ENCODE measurements around the gene NOTUM. TPM values are rescaled to one million over a fixed set of nuclear protein-coding genes. Genes with fewer than 3 reads are reported as not detected.

The NOTUM gene
- total RNA-seq, 4 donors from 2014 or later, result 0.40 TPM; not detected in 3

DNA sequence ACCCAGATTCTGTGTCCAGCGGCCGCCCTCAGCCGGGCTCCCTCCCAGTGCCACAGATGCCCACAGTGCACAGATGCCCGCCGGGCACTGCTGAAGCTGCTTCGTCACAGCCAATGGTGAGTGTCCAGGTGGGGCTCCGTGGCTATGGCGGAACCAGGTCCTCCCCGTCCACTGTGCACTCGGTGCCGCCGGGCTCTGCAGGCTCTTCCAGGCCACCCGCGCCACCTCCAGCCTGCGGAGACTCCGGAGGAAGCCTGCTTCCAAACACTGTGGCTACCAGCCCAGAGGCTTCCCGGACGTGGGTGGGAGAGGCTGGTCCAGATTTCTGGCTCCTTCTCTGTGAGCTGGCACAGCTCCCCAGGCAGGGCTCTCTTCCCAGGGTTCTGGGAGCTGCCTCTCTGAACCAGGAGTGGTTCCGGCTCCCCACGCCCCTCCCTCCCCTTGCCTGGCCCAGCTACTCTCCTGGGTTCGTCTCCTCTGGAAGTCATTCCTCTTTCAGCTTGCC is 21.1 kb downstream of the NOTUM start:
- intact Hi-C loops (cut with DNase I), result no loop called here
- H3K4me3 ChIP-seq (replicated peaks in 1 of 3), result no peak overlapping the region

GRCh38 chr17:81939218-81939617 is 21.8 kb downstream of the NOTUM start:
- H3K4me3 ChIP-seq (replicated peaks in 1 of 3), result no peak overlapping the region
- WGBS, 2 donors, result 85 to 100% methylated on average over 2 to 9 of the region's 15 CpGs
- no peak for TF ChIP-seq POLR2A (IDR thresholded peaks at IDR 0.05)
- no peak for TF ChIP-seq CTCF (IDR thresholded peaks at IDR 0.05)
- no peaks in the 10 kb centered on the region for H3K27me3 ChIP-seq
- H3K4me1 ChIP-seq, result peaks cover 0 to 11% of the 10 kb centered on the region in 2 donors
- H3K27ac ChIP-seq, result no peak overlapping the region
- intact Hi-C loops (cut with DNase I), result no loop called here
- H3K36me3 ChIP-seq, result no peaks in the 10 kb centered on the region
- DNase-seq, result no peak
- H3K9me3 ChIP-seq, result no peaks in the 10 kb centered on the region

More for the DNA sequence above, 21.1 kb downstream of the NOTUM start:
- Histone ChIP-seq H3K27me3 (no peaks in the 10 kb centered on the region), H3K9me3 (no peaks in the 10 kb centered on the region), H3K36me3 (no peaks in the 10 kb centered on the region), H3K27ac (no peak overlapping the region), H3K4me1 (peaks cover 0 to 11% of the 10 kb centered on the region in 2 donors)
- DNase-seq, result peak; percentile 18 to 25
- TF ChIP-seq CTCF (IDR thresholded peaks at IDR 0.05) (no peak), POLR2A (IDR thresholded peaks at IDR 0.05) (no peak)
- 55 to 67% methylated on average over 3 to 21 of the region's 21 CpGs for WGBS, 2 donors

- TF ChIP-seq CTCF (IDR thresholded peaks at IDR 0.05) (no peak), POLR2A (IDR thresholded peaks at IDR 0.05) (no peak)
- no peaks in the 10 kb centered on the region for H3K9me3 ChIP-seq
- no peak overlapping the region for H3K4me3 ChIP-seq (replicated peaks in 1 of 3)
- DNase-seq, result no peak
- peaks cover 0 to 11% of the 10 kb centered on the region in 2 donors for H3K4me1 ChIP-seq
- intact Hi-C loops (cut with DNase I), result no loop called here
- H3K36me3 ChIP-seq, result no peaks in the 10 kb centered on the region
- no peaks in the 10 kb centered on the region for H3K27me3 ChIP-seq
- no peak overlapping the region for H3K27ac ChIP-seq
- 84 to 96% methylated on average over 3 to 5 of the region's 6 CpGs for WGBS, 2 donors
Observed at GRCh38 chr17:81935709-81936084, 25.3 kb downstream of the NOTUM start.

DNA sequence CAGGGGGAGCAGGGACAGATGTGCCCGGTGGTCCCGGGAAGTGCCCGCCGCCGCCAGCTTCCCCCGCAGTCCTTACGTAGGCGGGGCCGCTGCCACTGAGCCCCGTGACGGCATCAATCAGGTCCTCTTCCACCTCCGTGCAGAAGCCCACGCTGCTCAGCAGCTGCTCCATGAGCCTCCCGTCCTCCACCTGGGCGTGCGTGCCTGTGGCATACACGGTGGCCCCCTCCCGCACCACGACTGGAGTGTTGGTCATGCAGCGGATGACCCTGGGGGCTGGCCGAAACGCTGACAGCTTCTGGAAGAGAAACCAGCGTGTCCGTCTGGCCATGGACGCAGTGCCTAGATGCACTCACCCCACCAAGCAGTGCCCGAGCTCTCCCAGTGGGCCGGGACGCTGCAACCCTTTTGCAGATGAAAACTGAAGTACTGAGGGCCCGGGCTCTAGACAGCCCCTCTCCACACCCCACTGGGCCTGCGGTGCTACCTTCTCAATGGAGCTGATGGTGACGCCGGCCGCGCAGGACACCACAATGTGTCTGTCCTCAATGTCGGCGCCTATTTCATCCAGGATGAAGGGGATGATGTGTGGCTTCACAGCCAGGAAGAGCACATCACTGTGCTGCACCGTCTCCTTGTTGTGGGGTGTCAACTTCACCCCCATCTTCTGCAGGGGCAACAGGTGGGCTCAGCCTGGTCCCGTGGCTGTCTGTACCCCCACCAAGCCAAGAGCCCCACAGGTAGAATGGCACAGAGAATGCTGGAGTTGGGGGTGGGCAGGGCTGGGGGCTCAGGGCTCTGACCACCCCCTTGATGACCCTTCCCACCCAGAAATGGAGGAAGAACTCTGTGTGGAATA is 25.9 kb downstream of the NOTUM start:
- H3K9me3 ChIP-seq, result no peaks in the 10 kb centered on the region
- 88 to 92% methylated on average over 11 to 18 of the region's 38 CpGs for WGBS, 2 donors
- no peak overlapping the region for H3K27ac ChIP-seq
- H3K4me3 ChIP-seq (replicated peaks in 1 of 3), result no peak overlapping the region
- no peak for DNase-seq
- H3K27me3 ChIP-seq, result no peaks in the 10 kb centered on the region
- intact Hi-C loops (cut with DNase I), result no loop called here
- no peaks in the 10 kb centered on the region for H3K36me3 ChIP-seq
- no peak for TF ChIP-seq POLR2A (IDR thresholded peaks at IDR 0.05)
- no peak for TF ChIP-seq CTCF (IDR thresholded peaks at IDR 0.05)
- H3K4me1 ChIP-seq, result peaks cover 0 to 11% of the 10 kb centered on the region in 2 donors

DNA sequence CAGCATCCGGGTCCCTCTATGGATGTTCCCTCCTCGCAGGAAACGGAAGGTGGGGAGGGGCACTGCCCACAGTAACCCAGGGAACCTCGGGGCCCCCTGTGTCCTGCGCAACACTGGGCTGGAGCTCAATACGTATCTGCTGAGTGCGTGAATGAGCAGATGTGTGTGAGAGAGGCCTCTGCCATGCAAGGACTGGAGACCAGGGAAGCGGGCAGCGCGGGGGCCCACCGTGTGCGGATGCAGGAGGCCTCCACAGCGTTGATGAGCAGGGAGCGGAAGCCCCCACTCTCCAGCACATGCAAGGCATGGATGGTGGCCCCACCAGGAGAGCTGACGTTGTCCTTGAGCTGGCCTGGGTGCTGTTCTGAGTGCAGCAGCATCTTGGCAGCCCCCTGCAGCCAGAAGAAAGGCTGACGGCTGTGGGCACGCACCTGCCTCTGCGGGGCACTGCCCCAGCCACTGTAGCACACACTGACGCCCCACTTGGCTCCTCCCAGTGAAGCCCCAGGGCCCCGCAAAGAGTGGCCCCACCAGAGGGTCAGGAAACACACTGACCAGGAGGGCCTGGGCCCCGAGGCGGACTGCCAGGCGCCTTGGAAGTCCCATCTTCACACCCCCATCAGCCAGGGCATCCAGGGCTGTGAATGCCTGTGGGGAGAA is 26.8 kb downstream of the NOTUM start:
- intact Hi-C loops (cut with DNase I), result no loop called here
- H3K27me3 ChIP-seq, result no peaks in the 10 kb centered on the region
- no peaks in the 10 kb centered on the region for H3K9me3 ChIP-seq
- 89 to 91% methylated on average over 10 to 16 of the region's 23 CpGs for WGBS, 2 donors
- H3K27ac ChIP-seq, result no peak overlapping the region
- DNase-seq, result no peak
- peaks cover 0 to 11% of the 10 kb centered on the region in 2 donors for H3K4me1 ChIP-seq
- no peaks in the 10 kb centered on the region for H3K36me3 ChIP-seq
- TF ChIP-seq POLR2A (IDR thresholded peaks at IDR 0.05) (no peak), CTCF (IDR thresholded peaks at IDR 0.05) (no peak)
- H3K4me3 ChIP-seq (replicated peaks in 1 of 3), result no peak overlapping the region

Measured in thyroid gland (tissue), 4 donors.